K562 (cell line): Measurements from ENCODE around the gene NPIPA3. TPM values are rescaled to one million over a fixed set of nuclear protein-coding genes. Genes with fewer than 3 reads are reported as not detected.

ENCODE experiments used
- ATAC-seq: fragments of 200-7000 bp; cut with Tn5 transposase; 3 replicates; pipeline ENCODE4 v1.9.1; 2020; ENCODE audit warnings: moderate library complexity
- BruUV-seq: library from RNA; stranded (reverse); fragments of 400-500 nt; replicated peaks from 2 replicates; lab custom pipeline; 2021; lab: Mats Ljungman, UMichigan
- CTCF ChIA-PET: fragments of 300-600 bp; formaldehyde crosslinking; extraction: SDS; loops from one replicate; lab custom pipeline; 2021; ENCODE audit warnings: low intra/inter-chr PET ratio; lab: Yijun Ruan, JAX
- POLR2A ChIA-PET: fragments of 300-600, 350-650 bp; sonication (Branson Sonifier 250); formaldehyde crosslinking; extraction: SDS; loops from one replicate; lab custom pipeline; 2021; ENCODE audit warnings: antibody characterized with exemption, inconsistent platforms; lab: Yijun Ruan, JAX
- DNase-seq, 4 experiments: peaks; one replicate each; pipeline versions ENCODE4 v3.0.0 to v3.0.0-alpha.2; 2011 to 2018; ENCODE audit warnings: low spot score in 3 of 4, mixed read lengths in 3 of 4; ENCODE audit errors: extremely low read depth in 1 of 4
- FAIRE-seq: peaks from 2 replicates; lab custom pipeline; 2011; peaks lifted over from hg19 to GRCh38; lab: Jason Lieb, UNC
- H2AFZ ChIP-seq: 2 replicates; pipeline ENCODE4 v1.6.0; 2011; ENCODE audit warnings: low read depth, low read length, control low read depth, inconsistent platforms
- H3K27ac ChIP-seq: fragments of 200-600 bp; 3 replicates; pipeline ENCODE4 v1.8.0; 2011; ENCODE audit warnings: low read depth, mild to moderate bottlenecking, control low read depth, inconsistent platforms, low read length, moderate library complexity, mixed read lengths; ENCODE audit errors: extremely low read depth
- H3K27me3 ChIP-seq, 2 experiments: fragments of 300-600 bp in 1 of 2; 2 replicates in 1 of 2; 3 replicates in 1 of 2; pipeline versions ENCODE4 v1.6.0 to v1.8.0; 2011; ENCODE audit warnings: inconsistent platforms in 2 of 2, low read length in 2 of 2, mild to moderate bottlenecking in 1 of 2, mixed read lengths in 1 of 2, moderate library complexity in 1 of 2; ENCODE audit not compliant: control insufficient read depth in 2 of 2, insufficient read depth in 2 of 2
- H3K36me3 ChIP-seq: fragments of 300-600 bp; 3 replicates; pipeline ENCODE4 v1.8.0; 2011; ENCODE audit warnings: mild to moderate bottlenecking, low read length, inconsistent platforms; ENCODE audit not compliant: control insufficient read depth, insufficient read depth
- H3K4me1 ChIP-seq, 2 experiments: fragments of 200-600 bp in 1 of 2; replicated peaks in 1 of 2; 2 replicates in 1 of 2; 3 replicates in 1 of 2; pipeline versions ENCODE4 v1.5.1 to v1.8.0; 2011; ENCODE audit warnings: inconsistent platforms in 2 of 2, low read length in 2 of 2, mild to moderate bottlenecking in 1 of 2, mixed read lengths in 1 of 2, moderate library complexity in 1 of 2; ENCODE audit not compliant: control insufficient read depth in 2 of 2, insufficient read depth in 2 of 2
- H3K4me2 ChIP-seq: 2 replicates; pipeline ENCODE4 v1.6.1; 2011; ENCODE audit warnings: low read length, control low read depth, inconsistent platforms, mixed read lengths; ENCODE audit not compliant: insufficient read depth
- H3K4me3 ChIP-seq: fragments of 200-600 bp; sonication (generic), shearing (Covaris generic); 2 replicates; pipeline ENCODE4 v1.5.1; 2016; ENCODE audit warnings: control low read depth, inconsistent platforms
- H3K79me2 ChIP-seq: fragments of 200-600 bp; 3 replicates; pipeline ENCODE4 v1.8.0; 2011; ENCODE audit warnings: low read length, inconsistent platforms; ENCODE audit not compliant: control insufficient read depth, insufficient read depth
- H3K9ac ChIP-seq, 2 experiments: 2 replicates each; pipeline versions ENCODE4 v1.6.0 to v1.6.1; 2011; ENCODE audit warnings: low read depth in 2 of 2, low read length in 2 of 2, control low read depth in 1 of 2, inconsistent platforms in 1 of 2, mild to moderate bottlenecking in 1 of 2, mixed read lengths in 1 of 2; ENCODE audit not compliant: insufficient read depth in 1 of 2
- H3K9me1 ChIP-seq: one replicate; pipeline ENCODE4 v1.6.0; 2011; ENCODE audit warnings: inconsistent platforms, mild to moderate bottlenecking, low read length, moderate library complexity; ENCODE audit not compliant: control insufficient read depth, insufficient read depth
- H3K9me3 ChIP-seq: replicated peaks from 2 replicates; pipeline ENCODE4 v1.5.1; 2011; ENCODE audit warnings: low read depth, low read length, inconsistent platforms; ENCODE audit not compliant: control insufficient read depth, insufficient read depth
- H4K20me1 ChIP-seq: replicated peaks from 2 replicates; pipeline ENCODE4 v1.6.1; 2011; ENCODE audit warnings: low read length, inconsistent platforms, mixed read lengths; ENCODE audit not compliant: control insufficient read depth, insufficient read depth
- CBFA2T3 ChIP-seq: fragments of 450-650 bp; IDR thresholded peaks from 2 replicates; pipeline ENCODE4 v1.6.1; 2017
- CREM ChIP-seq: IDR thresholded peaks from 2 replicates; pipeline ENCODE4 v1.6.1; 2014; ENCODE audit warnings: antibody characterized with exemption, low read depth
- JUND ChIP-seq, 2 experiments: IDR thresholded peaks; 2 replicates in 1 of 2; 3 replicates in 1 of 2; pipeline ENCODE4 v1.6.1; 2011; ENCODE audit warnings: borderline replicate concordance in 2 of 2, low read depth in 2 of 2, low read length in 2 of 2, improper control_type of control experiment in 1 of 2, missing biosample characterization in 1 of 2, missing genetic modification characterization in 1 of 2, missing genetic modification reagents in 1 of 2
- MYC ChIP-seq, 2 experiments: fragments of 250-450 bp in 1 of 2; sonication (Bioruptor Pico) in 1 of 2; IDR thresholded peaks; 2 replicates each; pipeline versions ENCODE4 v1.5.1 to v1.6.1; 2012 to 2021; ENCODE audit warnings: low read depth in 2 of 2, borderline replicate concordance in 1 of 2, improper control_type of control experiment in 1 of 2, low read length in 1 of 2, mild to moderate bottlenecking in 1 of 2, moderate library complexity in 1 of 2
- NRF1 ChIP-seq, 2 experiments: fragments of 450-650 bp; IDR thresholded peaks in 1 of 2; conservative IDR thresholded peaks in 1 of 2; 2 replicates each; pipeline ENCODE4 v1.6.1; 2014; ENCODE audit warnings: mild to moderate bottlenecking in 2 of 2
- TCFL5 ChIP-seq: fragments of 250-450 bp; sonication (Bioruptor Pico); conservative IDR thresholded peaks from 2 replicates; pipeline ENCODE4 v1.6.1; 2021; ENCODE audit warnings: mild to moderate bottlenecking, moderate library complexity, matching md5 sums
- ZKSCAN1 ChIP-seq: fragments of 150-350 bp; IDR thresholded peaks from 2 replicates; pipeline ENCODE4 v1.6.1; 2016; ENCODE audit warnings: low read depth, low read length
- ZNF274 ChIP-seq: IDR thresholded peaks from 2 replicates; pipeline ENCODE4 v1.6.1; 2011; ENCODE audit warnings: low read depth, mild to moderate bottlenecking, low read length, moderate library complexity, borderline replicate concordance
- WGBS: fragments of 100-300 bp; shearing (Covaris generic); methylation state at CpG from one replicate; pipeline ENCODE4 v1.1.6; 2016; ENCODE audit warnings: low coverage, mixed read lengths; ENCODE audit not compliant: insufficient coverage; ENCODE audit errors: missing lambda C conversion rate; 5-methylcytosine and 5-hydroxymethylcytosine counted together
- in situ Hi-C: fragments of 300-500 bp; cut with MboI; formaldehyde crosslinking; loops from 4 replicates; pipeline ENCODE4 v1.15.0; 2018; ENCODE audit warnings: inconsistent platforms, mixed read lengths
- intact Hi-C: fragments of 100-400 bp; cut with micrococcal nuclease; formaldehyde crosslinking; loops from 2 replicates; pipeline ENCODE4 v1.14.2; 2022
- polyA plus RNA-seq, 8 experiments: library from polyadenylated mRNA; depleted of rRNA in 4 of 8; stranded (reverse) in 5 of 8; unstranded in 3 of 8; fragments of >200 nt; fragmentation: Nextera tagmentation in 2 of 8; fragmentation: Illumina TruSeq in 1 of 8; extraction: Ambion mirVana in 2 of 8; extraction: Trizol in 1 of 8; gene quantifications; 2 replicates each; pipeline versions ENCODE4 v1.2.1 to v1.2.3, GENCODE V29; 2011 to 2014; ENCODE audit warnings: inconsistent platforms in 1 of 8, missing spikeins in 1 of 8
- total RNA-seq, 7 experiments: library from RNA; depleted of rRNA in 6 of 7; stranded (reverse); fragments of >200 nt in 6 of 7; fragmentation: Illumina TruSeq in 2 of 7; extraction: Trizol in 2 of 7; gene quantifications; 2 replicates each; pipeline versions ENCODE4 v1.2.1 to v1.2.3, GENCODE V29; 2011 to 2021; ENCODE audit warnings: low replicate concordance in 1 of 7
- TF ChIP-seq, protein P1 (sequence below), 2 experiments: IDR thresholded peaks in 1 of 2; conservative IDR thresholded peaks in 1 of 2; 2 replicates each; pipeline ENCODE4 v1.6.1; 2016; ENCODE audit warnings: low read depth in 2 of 2, mild to moderate bottlenecking in 1 of 2, missing compliant biosample characterization in 1 of 2, missing genetic modification characterization in 1 of 2, moderate library complexity in 1 of 2
- TF ChIP-seq, protein P2 (sequence below), 2 experiments: fragments of 450-650 bp; IDR thresholded peaks; 2 replicates each; pipeline ENCODE4 v1.6.1; 2016
- TF ChIP-seq, protein P3 (sequence below): fragments of 450-650 bp; IDR thresholded peaks from 2 replicates; pipeline ENCODE4 v1.6.1; 2017; ENCODE audit warnings: antibody characterized with exemption, mild to moderate bottlenecking

Gene NPIPA3
- total and polyA plus RNA-seq, 9 of the 15 experiments (the other 6 are each of a cell fraction or from before 2014, with no cell fraction given): 1.1 to 6.6 (median 2.0) TPM

DNA sequence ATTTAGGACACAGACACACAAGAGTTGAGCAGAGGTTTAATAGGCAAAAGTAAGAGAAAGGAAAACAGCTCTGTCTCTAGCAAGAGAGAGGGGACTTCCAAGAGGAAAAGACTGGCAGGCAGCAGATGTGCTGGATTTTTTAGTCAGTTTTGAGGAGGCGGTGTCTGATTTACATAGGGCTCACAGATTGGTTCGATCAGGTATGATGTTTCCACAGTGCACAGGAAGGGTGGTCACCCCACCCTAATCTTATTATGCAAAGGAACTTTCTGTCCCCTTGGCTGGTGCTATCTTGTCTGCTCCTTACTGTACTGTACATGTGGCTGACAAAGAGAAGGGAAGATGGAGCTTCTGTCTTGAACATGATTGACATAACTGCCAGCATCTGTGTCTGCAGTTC is 45.1 kb upstream of the NPIPA3 start:
- peak in 2 of 4 experiments; percentile 71 to 84 for DNase-seq
- Histone ChIP-seq H4K20me1 (no peaks in the 10 kb centered on the region), H3K9me3 (no peaks in the 10 kb centered on the region), H3K36me3 (peaks cover 59% of the 10 kb centered on the region), H3K27ac (peak overlapping the region; percentile 62), H2AFZ (peak overlapping the region; percentile 49; the same call in 1 of the 2 replicates), H3K79me2 (no peaks in the 10 kb centered on the region), H3K9ac (peak overlapping the region in 1 of 2 experiments; percentile 14; a peak in 1 of 4 replicates), H3K9me1 (no peaks in the 10 kb centered on the region), H3K4me2 (peak overlapping the region; percentile 15), H3K4me3 (no peak overlapping the region), H3K4me1 (peaks cover 5 to 7% of the 10 kb centered on the region in 2 experiments; a peak in 3 of 5 replicates), H3K27me3 (no peaks in the 10 kb centered on the region)
- FAIRE-seq: peak; percentile 95
- BruUV-seq: no TSS peak
- 9% methylated on average over 2 of the region's 2 CpGs for WGBS
- ChIA-PET CTCF (no interaction called here), POLR2A (interaction anchor here (0.8 to 1.6 kb wide), 5 partner anchors 9 to 18 kb away, joined by 3 to 6 read pairs (median 3); no protein-coding TSS in a partner anchor)
- in situ Hi-C loops (no loop called here), intact Hi-C loops (no loop called here)
- ATAC-seq: peak; percentile 100
- no peak for TF ChIP-seq ZKSCAN1
- TF ChIP-seq TCFL5 (CRISPR knock-in tag): no peak
- TF ChIP-seq ZNF274: no peak
- TF ChIP-seq, protein P1, sequence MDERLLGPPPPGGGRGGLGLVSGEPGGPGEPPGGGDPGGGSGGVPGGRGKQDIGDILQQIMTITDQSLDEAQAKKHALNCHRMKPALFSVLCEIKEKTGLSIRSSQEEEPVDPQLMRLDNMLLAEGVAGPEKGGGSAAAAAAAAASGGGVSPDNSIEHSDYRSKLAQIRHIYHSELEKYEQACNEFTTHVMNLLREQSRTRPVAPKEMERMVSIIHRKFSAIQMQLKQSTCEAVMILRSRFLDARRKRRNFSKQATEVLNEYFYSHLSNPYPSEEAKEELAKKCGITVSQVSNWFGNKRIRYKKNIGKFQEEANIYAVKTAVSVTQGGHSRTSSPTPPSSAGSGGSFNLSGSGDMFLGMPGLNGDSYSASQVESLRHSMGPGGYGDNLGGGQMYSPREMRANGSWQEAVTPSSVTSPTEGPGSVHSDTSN (CRISPR knock-in tag; IDR thresholded peaks at IDR 0.05; ENCODE audit: low read depth): no peak
- TF ChIP-seq, protein P1 (tag; conservative IDR thresholded peaks at IDR 0.05; ENCODE audit: low read depth): peak; percentile 60; the same call in 1 of the 2 replicates
- 0 out of 2 replicates have a peak, but pooled peaks have one; percentile 15 for TF ChIP-seq CREM
- 0 out of 2 replicates have a peak, but pooled peaks have one; percentile 21 for TF ChIP-seq MYC (IDR thresholded peaks at IDR 0.05; ENCODE audit: low read depth, low read length)
- TF ChIP-seq MYC (CRISPR knock-in tag; IDR thresholded peaks at IDR 0.05; ENCODE audit: borderline replicate concordance, low read depth): no peak
- peak; percentile 22; the same call in 1 of the 2 replicates for TF ChIP-seq JUND (IDR thresholded peaks at IDR 0.05; ENCODE audit: borderline replicate concordance, low read depth, low read length)
- TF ChIP-seq JUND (tag; IDR thresholded peaks at IDR 0.05; ENCODE audit: borderline replicate concordance, low read depth, low read length): no peak; the same call in 2 of the 3 replicates
- TF ChIP-seq, protein P2, sequence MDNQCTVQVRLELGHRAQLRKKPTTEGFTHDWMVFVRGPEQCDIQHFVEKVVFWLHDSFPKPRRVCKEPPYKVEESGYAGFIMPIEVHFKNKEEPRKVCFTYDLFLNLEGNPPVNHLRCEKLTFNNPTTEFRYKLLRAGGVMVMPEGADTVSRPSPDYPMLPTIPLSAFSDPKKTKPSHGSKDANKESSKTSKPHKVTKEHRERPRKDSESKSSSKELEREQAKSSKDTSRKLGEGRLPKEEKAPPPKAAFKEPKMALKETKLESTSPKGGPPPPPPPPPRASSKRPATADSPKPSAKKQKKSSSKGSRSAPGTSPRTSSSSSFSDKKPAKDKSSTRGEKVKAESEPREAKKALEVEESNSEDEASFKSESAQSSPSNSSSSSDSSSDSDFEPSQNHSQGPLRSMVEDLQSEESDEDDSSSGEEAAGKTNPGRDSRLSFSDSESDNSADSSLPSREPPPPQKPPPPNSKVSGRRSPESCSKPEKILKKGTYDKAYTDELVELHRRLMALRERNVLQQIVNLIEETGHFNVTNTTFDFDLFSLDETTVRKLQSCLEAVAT (IDR thresholded peaks at IDR 0.05): 0 out of 4 replicates have a peak, but pooled peaks of 1 of the 2 experiments have one; percentile 22
- TF ChIP-seq CBFA2T3: peak; percentile 36
- TF ChIP-seq, protein P3, sequence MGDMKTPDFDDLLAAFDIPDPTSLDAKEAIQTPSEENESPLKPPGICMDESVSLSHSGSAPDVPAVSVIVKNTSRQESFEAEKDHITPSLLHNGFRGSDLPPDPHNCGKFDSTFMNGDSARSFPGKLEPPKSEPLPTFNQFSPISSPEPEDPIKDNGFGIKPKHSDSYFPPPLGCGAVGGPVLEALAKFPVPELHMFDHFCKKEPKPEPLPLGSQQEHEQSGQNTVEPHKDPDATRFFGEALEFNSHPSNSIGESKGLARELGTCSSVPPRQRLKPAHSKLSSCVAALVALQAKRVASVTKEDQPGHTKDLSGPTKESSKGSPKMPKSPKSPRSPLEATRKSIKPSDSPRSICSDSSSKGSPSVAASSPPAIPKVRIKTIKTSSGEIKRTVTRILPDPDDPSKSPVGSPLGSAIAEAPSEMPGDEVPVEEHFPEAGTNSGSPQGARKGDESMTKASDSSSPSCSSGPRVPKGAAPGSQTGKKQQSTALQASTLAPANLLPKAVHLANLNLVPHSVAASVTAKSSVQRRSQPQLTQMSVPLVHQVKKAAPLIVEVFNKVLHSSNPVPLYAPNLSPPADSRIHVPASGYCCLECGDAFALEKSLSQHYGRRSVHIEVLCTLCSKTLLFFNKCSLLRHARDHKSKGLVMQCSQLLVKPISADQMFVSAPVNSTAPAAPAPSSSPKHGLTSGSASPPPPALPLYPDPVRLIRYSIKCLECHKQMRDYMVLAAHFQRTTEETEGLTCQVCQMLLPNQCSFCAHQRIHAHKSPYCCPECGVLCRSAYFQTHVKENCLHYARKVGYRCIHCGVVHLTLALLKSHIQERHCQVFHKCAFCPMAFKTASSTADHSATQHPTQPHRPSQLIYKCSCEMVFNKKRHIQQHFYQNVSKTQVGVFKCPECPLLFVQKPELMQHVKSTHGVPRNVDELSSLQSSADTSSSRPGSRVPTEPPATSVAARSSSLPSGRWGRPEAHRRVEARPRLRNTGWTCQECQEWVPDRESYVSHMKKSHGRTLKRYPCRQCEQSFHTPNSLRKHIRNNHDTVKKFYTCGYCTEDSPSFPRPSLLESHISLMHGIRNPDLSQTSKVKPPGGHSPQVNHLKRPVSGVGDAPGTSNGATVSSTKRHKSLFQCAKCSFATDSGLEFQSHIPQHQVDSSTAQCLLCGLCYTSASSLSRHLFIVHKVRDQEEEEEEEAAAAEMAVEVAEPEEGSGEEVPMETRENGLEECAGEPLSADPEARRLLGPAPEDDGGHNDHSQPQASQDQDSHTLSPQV: peak; percentile 21; the same call in 1 of the 2 replicates
- 0 out of 4 replicates have a peak, but pooled peaks of 1 of the 2 experiments have one; percentile 35 for TF ChIP-seq NRF1 (conservative IDR thresholded peaks at IDR 0.05 in 1 of 2, IDR thresholded peaks at IDR 0.05 in 1 of 2)
